ENCODE results near the gene MRPL49. TPM values are rescaled to one million over a fixed set of nuclear protein-coding genes. Genes with fewer than 3 reads are reported as not detected.

Gene MRPL49
- total RNA-seq (2014; rRNA removed; shearing (Covaris generic); ENCODE audit: low replicate concordance): 74.4 and 79.4 TPM in 2 replicates

DNA sequence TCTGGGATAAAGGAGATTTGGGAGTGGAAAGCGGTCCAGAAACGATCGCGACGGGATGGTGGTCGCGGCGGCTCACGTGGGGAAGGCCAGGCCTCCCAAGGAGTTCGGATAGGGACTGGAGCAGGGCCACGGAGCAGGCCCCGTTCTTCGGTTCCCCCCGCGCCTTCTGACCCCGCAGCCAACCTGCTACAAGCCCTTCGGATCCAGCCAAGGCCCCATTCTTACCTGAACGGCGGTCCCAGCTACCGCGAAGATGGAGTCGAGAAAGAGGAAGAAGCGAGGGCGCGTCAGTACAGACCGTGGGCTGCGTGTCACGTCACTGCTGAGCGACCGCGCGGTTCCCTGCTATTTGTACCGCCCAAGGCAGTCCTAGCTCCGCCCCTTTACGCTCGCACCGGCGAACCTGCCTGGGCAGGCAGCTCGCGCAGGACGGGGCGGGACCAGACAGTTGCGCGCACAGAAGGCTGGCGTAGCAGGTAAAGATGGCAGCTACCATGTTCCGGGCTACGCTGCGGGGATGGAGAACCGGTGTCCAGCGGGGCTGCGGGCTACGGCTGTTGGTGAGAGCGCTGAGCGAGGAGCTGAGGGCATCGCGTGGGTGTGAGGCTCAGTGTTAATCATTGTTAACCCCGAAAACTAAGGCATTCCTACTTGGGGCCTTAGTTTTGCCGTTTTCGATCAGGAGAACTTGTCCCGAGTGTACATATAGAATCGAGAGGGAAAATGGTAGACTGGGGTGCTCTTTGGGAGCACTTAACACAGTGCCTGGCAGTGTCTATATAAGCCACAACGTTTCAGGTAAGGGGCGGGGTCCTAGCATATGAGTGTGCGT lies at the start of gene MRPL49, which contains the start of gene FAU:
Gene MRPL49, plus strand, starts transcription at position 457 of the 832 bp plus-strand sequence. Its CDS starts 26 bp downstream, at position 483.
Gene FAU, minus strand, starts transcription at position 270 of the 832 bp plus-strand sequence. CDS start 321 bp downstream, outside the sequence.
- H3K27me3 ChIP-seq: no peaks in the 10 kb centered on the region
- peak; percentile 97 for DNase-seq
- H3K4me3 ChIP-seq: peak within 1 kb of the TSS; percentile 99
- no peaks in the 10 kb centered on the region for H3K9me3 ChIP-seq
- peaks cover 59% of the 10 kb centered on the region for H3K36me3 ChIP-seq

DNA sequence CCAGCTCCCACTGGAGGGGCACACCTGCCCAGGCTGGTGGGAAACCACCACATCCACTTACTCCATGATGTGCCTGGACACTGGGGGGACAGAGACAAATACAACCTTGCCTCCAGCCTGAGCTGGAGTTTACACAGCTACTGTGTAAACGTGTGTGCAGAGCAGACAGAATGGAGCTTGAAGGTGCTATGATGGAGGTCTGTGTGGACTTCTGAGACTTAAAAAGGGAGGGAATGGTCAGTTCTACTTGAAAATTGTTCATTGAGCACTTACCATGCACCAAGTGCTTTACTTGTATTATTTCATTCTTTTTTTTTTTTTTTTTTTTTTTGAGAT lies 49.5 kb upstream of the MRPL49 start:
- Histone ChIP-seq H3K27me3 (no peaks in the 10 kb centered on the region), H3K4me3 (no peak overlapping the region), H3K36me3 (peaks cover 15% of the 10 kb centered on the region), H3K9me3 (no peaks in the 10 kb centered on the region)
- no peak for DNase-seq

DNA sequence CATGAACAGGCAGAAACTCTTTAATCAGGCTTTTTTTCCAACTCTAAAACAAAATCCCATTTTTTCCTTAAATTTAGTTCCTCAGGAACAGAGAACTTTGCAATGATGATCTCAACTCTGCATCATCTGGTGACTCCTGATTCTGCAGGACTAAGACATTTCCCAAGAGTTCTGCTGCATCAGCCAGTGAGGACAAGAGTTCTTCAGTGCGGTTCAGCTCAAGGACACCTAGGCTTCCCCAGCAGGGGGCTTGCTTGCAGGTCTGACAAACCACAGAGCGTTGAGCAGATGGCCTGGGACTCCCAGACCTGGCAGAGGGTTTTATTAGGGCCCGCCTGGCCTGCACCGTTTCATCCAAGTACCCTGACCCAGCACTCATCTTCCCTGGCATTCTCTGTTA lies 44.7 kb upstream of the MRPL49 start:
- Histone ChIP-seq H3K27me3 (no peaks in the 10 kb centered on the region), H3K4me3 (no peak overlapping the region), H3K36me3 (peaks cover 54% of the 10 kb centered on the region), H3K9me3 (no peaks in the 10 kb centered on the region)
- no peak for DNase-seq

DNA sequence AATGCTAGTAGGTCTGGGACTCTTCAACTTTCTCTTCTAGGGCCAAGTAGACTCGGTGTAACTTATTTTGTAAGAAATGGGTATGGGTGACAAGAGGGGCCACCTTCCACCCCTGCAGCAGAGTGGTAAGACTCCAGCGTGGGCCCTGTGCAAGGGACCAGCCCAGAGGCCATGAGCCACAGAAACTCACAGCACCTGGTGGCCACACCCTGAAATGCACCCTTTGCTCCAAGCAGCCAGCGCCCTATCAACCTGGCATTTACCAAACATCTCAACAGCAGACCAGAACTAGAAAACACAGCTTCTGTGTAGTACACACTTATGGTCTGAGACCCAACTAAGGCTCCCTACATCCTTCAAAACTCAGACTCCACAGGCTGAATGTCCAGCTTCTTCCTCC lies 44.0 kb upstream of the MRPL49 start:
- peak; percentile 27 for DNase-seq
- peaks cover 61% of the 10 kb centered on the region for H3K36me3 ChIP-seq

DNA sequence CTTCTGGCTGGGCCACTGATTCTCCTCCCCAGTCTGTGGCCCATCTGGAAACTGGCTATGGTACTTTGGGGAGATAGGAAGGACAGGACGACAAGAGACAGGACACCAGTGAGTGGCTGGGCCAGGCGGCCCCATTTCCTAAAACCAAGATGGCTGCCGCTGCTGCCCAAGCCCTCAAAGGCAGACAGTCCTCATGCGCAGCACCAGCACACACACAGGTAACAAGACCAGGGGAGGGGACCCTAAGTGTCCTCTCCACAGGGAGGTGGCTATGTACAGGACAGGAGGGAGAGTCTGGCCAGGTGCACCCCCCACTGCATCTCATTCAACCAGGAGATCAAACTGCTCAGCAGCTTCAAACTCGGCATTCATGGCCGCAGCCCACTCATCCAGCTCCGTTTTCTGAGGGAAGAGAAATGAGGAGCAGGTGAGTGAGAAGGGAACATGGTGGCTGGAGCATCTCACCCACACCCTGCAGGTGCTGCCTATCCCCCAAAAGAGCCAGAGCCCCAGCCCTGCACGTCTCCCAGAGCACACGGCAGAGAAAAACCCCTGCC lies 43.3 kb upstream of the MRPL49 start:
- Histone ChIP-seq H3K27me3 (no peaks in the 10 kb centered on the region), H3K36me3 (peaks cover 61% of the 10 kb centered on the region), H3K4me3 (no peak overlapping the region), H3K9me3 (no peaks in the 10 kb centered on the region)
- no peak for DNase-seq

More for the DNA sequence above, 44.0 kb upstream of the MRPL49 start:
- H3K27me3 ChIP-seq: no peaks in the 10 kb centered on the region
- H3K4me3 ChIP-seq: no peak overlapping the region
- H3K9me3 ChIP-seq: no peaks in the 10 kb centered on the region

DNA sequence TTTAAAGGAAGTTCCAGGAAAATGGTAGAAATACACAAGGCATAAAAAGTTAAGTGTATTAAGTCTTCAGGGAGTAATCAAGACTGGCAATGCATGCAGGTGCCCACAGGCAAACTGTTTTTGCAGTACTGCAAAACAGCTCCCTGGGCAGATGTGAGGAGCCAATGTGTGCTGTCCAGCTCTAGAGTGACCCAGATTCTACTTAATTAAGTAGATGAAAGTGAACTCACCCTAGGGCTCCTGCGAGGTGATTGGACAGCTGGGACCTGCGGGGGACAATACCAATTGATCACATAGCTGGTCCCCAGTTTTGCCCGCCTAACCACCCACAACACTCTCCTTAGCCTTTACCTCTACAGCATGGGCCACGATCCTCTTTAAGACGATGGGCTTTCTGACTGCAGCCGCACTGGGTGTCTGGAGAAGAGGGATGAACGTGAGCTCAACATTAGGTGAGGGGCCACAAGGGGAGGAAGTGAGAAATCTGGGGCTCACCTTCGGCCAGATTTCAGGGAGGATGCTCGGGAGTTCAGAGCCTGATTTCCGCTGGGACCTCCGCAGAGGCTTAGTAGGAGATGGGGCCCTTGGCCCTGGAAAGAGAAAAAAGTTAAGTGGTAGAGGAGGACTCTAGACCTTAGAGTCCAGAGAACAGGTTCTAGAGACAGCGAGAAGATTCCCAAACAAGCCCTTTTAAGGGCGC lies 38.8 kb upstream of the MRPL49 start:
- H3K9me3 ChIP-seq: no peaks in the 10 kb centered on the region
- DNase-seq: no peak
- H3K36me3 ChIP-seq: peaks cover 65% of the 10 kb centered on the region
- H3K4me3 ChIP-seq: peak overlapping the region; percentile 77
- H3K27me3 ChIP-seq: no peaks in the 10 kb centered on the region

DNA sequence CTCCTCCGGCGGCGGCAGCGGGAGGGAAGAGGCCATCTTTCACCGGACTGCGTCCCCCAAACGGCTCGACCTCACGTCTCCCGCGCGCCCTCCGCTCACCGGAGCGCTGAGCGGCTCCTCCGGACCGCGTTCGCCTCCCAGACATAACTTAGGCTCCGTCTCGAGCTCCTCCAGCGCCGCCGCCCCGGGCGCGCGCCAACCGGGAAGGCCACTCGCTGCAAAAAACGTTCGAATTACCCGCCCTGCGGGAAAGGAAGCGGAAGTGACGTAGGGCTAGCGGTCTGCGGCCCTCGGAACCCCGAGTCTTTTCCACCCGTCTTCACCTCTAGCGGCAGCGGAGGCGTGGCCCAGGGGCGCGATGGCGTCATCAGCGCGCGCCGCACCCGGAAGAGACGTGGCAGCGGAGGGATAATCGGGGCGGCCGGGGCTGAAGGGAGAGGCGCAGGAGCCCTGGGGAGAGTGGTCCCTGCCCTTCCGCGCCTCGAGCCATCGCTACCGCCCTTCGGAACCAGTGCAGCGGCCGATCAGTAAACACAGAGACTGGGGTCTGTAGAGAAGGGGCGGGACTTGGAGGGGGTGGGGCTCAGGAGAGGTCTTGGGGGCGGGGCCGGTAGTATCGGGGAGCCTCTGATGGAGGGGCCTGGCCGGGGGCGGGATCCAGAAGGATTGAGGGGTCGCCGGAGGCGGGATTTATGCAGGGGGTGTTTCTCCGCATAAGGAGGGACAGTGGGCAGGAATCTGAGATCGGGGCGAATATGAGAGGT lies 38.1 kb upstream of the MRPL49 start, which contains the start of the genes CDCA5 and ZFPL1:
Gene CDCA5, minus strand, starts transcription at position 207 of the 764 bp plus-strand sequence. Its CDS starts 62 bp downstream, at position 145.
Gene ZFPL1, plus strand, starts transcription at position 389 of the 764 bp plus-strand sequence. CDS start 477 bp downstream, outside the sequence.
- Histone ChIP-seq H3K27me3 (no peaks in the 10 kb centered on the region), H3K9me3 (no peaks in the 10 kb centered on the region), H3K4me3 (peak within 1 kb of the TSS; percentile 77), H3K36me3 (peaks cover 59% of the 10 kb centered on the region)
- peak; percentile 96 for DNase-seq

DNA sequence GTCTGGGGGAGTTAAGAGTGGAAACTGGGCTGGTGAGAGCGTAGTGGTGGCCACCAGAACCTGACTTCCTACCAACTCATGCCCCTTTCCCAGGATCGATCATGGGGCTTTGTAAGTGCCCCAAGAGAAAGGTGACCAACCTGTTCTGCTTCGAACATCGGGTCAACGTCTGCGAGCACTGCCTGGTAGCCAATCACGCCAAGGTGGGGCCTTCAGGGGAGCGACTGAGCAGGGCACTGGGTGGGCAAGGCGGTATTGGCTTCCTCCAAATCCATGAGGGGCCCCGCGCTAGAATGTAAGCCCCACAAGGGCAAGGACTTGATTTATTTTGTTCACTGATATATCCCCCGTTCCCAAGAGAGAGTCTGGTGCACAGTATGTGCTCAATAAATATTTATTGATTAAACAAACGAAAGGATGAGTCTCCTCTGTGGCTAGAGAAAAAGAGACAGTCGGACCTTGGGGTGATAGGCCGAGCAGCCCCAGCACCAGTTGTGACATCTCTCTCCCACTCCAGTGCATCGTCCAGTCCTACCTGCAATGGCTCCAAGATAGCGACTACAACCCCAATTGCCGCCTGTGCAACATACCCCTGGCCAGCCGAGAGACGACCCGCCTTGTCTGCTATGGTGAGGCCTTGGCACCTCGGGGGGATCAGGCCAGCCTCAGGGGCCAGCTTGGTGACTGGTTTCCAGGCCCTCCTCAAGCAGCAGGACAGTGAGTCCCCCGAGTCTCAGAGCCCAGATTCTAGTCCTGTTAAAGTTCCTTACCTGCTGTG lies 37.3 kb upstream of the MRPL49 start:
- H3K4me3 ChIP-seq: peak overlapping the region; percentile 77
- peaks cover 54% of the 10 kb centered on the region for H3K36me3 ChIP-seq
- no peaks in the 10 kb centered on the region for H3K27me3 ChIP-seq
- no peak for DNase-seq
- no peaks in the 10 kb centered on the region for H3K9me3 ChIP-seq

DNA sequence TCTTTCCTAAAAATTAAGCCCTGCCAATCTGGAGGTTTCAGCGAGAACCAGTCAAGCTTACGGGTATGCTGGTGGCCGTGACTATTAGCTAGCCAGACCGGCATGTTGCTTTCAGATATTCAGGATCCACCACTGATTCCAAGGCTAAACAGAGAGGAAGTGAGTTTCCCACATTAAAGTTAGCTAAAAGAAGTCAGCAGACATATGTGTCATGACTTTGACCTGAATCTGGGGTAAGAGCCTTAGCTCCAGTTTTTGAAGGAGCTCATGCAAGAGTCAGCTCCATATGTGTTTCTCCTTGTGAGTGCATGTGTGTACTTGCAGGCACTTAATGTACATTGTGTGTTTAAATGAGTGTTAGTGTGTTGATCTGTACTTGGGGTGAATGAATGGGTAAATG lies 36.7 kb upstream of the MRPL49 start:
- Histone ChIP-seq H3K36me3 (peaks cover 47% of the 10 kb centered on the region), H3K9me3 (no peaks in the 10 kb centered on the region), H3K4me3 (no peak overlapping the region; the same call in 1 of the 2 replicates), H3K27me3 (no peaks in the 10 kb centered on the region)
- no peak for DNase-seq

DNA sequence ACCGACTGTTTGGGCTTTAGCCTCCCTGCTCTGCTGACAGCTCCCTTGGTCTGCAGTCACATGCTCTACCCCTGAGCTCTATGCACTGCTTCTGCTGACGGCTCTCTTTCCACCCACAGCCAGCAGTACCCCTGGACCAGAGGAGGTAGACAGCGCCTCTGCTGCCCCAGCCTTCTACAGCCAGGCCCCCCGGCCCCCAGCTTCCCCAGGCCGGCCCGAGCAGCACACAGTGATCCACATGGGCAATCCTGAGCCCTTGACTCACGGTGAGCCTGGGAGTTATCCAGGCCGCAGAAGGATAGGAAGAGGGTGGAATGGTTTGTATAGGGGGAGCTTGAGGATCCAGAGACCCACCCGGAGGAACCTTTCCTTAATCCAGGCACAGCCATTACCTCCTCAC lies 35.3 kb upstream of the MRPL49 start:
- Histone ChIP-seq H3K27me3 (no peaks in the 10 kb centered on the region), H3K9me3 (no peaks in the 10 kb centered on the region), H3K36me3 (peaks cover 36% of the 10 kb centered on the region), H3K4me3 (no peak overlapping the region)
- DNase-seq: no peak

DNA sequence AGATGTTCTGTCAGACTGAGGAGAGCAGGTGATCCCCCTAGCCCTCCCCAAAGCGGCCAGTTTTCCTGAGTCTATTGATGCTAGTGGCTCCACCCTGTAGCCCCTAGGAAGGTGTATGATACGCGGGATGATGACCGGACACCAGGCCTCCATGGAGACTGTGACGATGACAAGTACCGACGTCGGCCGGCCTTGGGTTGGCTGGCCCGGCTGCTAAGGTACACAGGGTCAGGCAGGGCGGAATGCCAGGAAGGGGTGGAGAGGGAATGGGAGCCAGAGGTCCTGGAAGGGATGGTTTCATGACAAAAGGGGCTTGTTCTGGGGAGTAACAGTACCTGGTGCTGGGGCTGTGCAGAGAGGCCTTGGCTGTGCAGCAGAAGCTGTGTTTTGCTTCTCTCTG lies 34.9 kb upstream of the MRPL49 start:
- Histone ChIP-seq H3K36me3 (peaks cover 32% of the 10 kb centered on the region), H3K27me3 (no peaks in the 10 kb centered on the region), H3K4me3 (no peak overlapping the region), H3K9me3 (no peaks in the 10 kb centered on the region)
- no peak for DNase-seq

DNA sequence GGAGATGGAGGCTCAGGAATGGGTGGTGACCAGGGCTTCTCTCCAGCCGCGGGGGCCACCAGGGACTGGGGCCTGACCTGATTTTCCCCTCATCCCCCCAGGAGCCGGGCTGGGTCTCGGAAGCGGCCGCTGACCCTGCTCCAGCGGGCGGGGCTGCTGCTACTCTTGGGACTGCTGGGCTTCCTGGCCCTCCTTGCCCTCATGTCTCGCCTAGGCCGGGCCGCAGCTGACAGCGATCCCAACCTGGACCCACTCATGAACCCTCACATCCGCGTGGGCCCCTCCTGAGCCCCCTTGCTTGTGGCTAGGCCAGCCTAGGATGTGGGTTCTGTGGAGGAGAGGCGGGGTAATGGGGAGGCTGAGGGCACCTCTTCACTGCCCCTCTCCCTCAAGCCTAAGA lies 34.3 kb upstream of the MRPL49 start:
- H3K4me3 ChIP-seq: no peak overlapping the region
- peaks cover 29% of the 10 kb centered on the region for H3K36me3 ChIP-seq
- no peaks in the 10 kb centered on the region for H3K27me3 ChIP-seq
- no peak for DNase-seq
- H3K9me3 ChIP-seq: no peaks in the 10 kb centered on the region

DNA sequence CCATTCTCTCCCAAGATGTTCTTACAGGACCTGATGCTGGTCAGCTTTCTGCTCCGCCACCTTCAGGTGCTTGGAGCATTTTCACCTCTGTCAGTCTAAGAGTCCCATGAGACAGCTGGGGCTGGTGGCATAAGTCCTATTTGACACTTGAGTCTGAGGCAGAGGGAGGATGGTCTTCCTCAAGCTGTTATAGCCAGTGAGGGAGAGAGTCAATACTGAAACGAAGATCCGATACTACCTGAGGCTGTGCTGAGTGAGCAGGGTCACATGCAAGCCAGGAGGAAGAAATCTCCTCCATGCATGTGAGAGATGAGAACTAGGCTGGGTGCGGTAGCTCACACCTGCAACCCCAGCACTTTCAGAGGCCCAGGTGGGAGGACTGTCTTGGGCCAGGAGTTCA lies 32.5 kb upstream of the MRPL49 start:
- Histone ChIP-seq H3K9me3 (no peaks in the 10 kb centered on the region), H3K27me3 (no peaks in the 10 kb centered on the region), H3K4me3 (no peak overlapping the region), H3K36me3 (peaks cover 25% of the 10 kb centered on the region)
- no peak for DNase-seq

DNA sequence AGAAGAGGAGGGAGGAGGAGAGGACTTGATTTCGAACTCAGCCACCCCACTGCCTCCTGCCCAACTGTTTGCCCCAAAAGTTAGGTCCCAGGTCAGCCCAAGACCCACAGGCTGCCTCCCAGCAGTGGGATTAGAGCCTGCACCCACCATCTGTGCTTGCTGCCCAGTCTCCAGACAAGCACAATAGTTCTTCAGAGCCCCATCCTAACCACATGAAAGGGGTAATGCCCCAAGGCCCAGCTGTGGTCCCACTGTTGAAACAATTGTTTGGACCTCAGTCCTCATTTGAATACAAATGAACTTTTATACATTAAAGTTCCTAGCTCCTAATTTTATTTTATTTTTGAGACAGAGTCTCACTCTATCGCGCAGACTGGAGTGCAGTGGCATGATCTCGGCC lies 31.5 kb upstream of the MRPL49 start:
- Histone ChIP-seq H3K36me3 (peaks cover 19% of the 10 kb centered on the region), H3K4me3 (no peak overlapping the region), H3K9me3 (no peaks in the 10 kb centered on the region), H3K27me3 (no peaks in the 10 kb centered on the region)
- no peak for DNase-seq

DNA sequence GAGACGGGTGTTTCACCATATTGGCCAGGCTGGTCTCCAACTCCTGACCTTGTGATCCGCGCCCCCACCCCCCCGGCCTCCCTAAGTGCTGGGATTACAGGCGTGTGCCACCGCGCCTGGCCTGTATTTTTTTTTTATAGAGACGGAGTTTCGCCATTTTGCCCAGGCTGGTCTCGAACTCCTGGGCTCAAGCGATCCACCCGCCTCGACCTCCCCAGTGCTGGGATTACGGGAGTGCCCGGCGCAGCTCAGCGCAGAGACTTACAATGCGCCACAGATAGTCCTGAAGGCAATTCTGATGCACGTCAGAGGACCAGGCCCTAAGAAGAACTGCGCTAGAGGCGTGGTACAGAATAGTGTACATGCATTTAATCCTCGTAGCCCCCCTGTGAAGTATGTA lies 26.7 kb upstream of the MRPL49 start:
- Histone ChIP-seq H3K4me3 (peak overlapping the region; percentile 91), H3K36me3 (peaks cover 7% of the 10 kb centered on the region; the same call in 1 of the 2 replicates), H3K27me3 (no peaks in the 10 kb centered on the region)

More for the DNA sequence above, 26.7 kb upstream of the MRPL49 start:
- no peak for DNase-seq
- no peaks in the 10 kb centered on the region for H3K9me3 ChIP-seq

Data from MG63 (cell line).